ENCODE measurements around the gene CACNB2. TPM values are rescaled to one million over a fixed set of nuclear protein-coding genes. Genes with fewer than 3 reads are reported as not detected.

CACNB2 gene
- total RNA-seq, 1 donor from 2014 or later: not detected

DNA sequence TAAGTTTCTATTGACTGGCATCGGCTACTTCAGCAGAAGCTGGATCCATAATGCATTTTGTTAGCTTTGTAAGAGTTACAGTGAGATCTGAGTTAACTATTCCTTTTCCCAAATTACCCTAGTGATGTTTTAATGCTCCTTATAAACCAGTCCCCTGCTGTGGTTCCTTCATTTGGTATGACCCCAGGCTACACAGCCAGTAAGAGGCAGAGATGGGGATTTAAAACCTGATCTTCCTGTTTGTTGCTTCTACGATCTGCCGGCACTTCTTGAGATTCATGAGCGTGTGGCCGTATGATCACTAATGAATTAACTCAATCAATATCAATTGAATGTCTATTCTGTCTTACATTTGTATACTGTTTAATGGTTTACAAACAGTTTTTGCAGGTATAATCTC lies 86.1 kb downstream of the CACNB2 start:
- intact Hi-C loops (cut with micrococcal nuclease): no loop called here

GRCh38 chr10:18229826-18230225 lies 89.6 kb downstream of the CACNB2 start:
- intact Hi-C loops (cut with micrococcal nuclease): no loop called here

DNA sequence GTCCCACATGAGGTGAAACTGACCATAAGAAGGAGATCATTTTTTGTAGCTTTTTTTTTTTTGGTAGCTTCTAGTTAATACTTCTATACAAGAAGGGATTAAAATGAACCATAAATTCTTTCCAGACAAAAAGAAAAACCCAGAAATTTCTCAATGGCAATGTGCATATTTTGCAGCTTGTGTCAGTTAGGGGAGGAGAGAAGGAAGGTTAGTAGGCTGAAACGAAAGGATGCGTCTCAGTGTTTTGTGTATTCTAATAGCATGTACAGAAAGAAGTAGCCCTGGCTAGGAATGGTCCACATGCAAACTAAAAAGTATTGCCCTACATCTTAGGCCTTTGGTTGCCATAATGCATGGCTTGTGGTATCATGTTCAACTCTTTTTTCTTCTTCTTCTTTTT lies 90.6 kb downstream of the CACNB2 start:
- intact Hi-C loops (cut with micrococcal nuclease): no loop called here

DNA sequence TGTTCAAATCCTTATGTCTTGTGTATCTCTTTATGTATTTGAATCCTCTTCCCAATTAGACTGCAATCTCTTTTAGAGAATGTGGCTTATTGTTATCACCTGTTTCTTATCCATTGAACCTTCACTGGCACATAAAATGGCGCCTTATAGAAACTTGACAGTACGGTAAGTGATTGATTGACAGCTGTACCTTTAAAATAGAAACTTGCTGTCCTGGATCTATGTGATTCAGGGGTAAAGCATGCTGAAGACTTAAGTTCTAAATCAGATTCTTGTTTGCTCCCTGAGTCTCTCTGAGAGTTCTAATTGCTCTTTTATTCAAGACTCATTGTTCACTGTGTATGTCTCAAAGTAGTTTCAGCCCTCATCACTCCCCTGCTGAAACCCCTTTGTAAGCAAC lies 91.3 kb downstream of the CACNB2 start:
- intact Hi-C loops (cut with micrococcal nuclease): no loop called here

DNA sequence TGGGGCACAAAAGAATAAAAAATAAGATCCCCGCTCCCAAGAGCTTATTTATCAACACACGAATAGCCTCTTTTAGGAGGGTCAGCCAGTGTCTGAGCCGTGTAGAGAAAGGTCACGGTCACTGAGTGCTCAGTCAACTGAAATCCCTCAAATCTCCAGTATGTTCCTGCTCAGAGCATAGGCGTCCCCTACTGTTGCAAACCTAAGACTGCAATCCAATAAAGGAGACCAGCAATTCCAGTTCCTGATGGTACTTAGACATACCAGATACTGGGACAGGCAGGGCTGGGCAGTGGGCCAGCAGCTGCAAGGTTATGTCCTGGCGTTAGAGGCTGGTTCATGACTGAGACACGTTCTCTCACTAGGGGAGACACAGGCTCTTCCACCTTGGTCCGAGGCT lies 93.6 kb downstream of the CACNB2 start:
- intact Hi-C loops (cut with micrococcal nuclease): no loop called here

DNA sequence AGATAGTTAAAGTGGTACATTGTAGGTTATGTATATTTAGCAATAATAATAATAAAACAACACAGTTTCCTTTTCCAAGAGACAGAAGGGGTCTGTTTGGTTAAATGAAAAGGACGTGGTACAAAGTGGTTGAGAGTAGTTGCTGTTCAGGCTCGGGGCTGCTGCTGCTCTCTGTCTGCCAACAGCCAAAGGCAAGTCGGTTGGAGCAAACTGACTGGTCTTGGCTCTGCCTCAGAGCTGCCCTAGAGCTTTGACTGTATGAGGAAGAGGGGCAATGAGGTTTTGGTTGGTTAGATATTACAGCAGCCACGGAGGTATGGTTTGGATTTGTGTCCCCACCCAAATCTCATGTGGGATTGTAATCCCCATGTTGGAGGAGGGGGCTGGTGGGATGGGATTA lies 95.3 kb downstream of the CACNB2 start:
- intact Hi-C loops (cut with micrococcal nuclease): no loop called here

DNA sequence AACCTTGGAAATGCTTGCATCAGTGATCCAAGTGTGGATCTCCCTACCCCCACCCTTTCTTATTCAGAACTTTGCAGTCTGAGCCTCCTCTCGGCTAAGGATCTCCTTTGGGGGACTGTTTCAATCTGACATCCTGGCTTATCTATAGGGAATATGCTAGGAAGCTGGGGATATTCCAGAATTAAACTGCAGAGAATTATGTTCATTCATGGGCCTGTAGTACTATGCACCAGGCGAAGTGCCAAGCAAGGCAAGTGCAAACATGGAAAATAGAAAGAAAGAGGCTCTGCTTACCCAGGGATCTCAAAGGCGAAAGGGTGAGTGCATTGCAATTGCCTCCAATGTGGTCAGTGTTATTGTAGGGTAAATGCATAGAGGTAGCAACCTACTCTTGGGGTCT lies 96.5 kb downstream of the CACNB2 start:
- intact Hi-C loops (cut with micrococcal nuclease): no loop called here

- intact Hi-C loops (cut with micrococcal nuclease): no loop called here
These were observed 98.8 kb downstream of the CACNB2 start for GRCh38 chr10:18238870-18239485.

- intact Hi-C loops (cut with micrococcal nuclease): no loop called here
These were observed 100.1 kb downstream of the CACNB2 start for GRCh38 chr10:18240185-18240882.

- intact Hi-C loops (cut with micrococcal nuclease): no loop called here
These were observed 106.7 kb downstream of the CACNB2 start for GRCh38 chr10:18246967-18247366.

DNA sequence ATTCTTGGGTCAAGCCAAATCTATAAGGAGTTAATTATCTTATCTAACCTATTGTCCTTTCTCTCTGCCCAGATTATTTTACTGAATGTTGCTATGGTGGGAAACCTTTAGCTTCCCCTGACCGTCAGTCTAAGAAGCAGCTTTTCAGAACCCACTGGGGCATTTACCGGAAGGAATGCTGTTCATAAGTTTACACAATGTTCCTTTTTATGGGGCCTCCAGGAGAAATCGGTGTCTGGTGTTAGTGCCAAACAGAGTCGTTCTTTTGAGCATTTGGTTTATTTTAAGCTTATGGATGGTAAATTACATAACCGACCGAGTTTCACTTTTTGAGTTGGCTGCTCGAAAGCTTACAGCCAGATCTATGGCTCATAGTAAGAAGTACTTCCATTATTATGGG lies 111.9 kb downstream of the CACNB2 start:
- intact Hi-C loops (cut with micrococcal nuclease): no loop called here

DNA sequence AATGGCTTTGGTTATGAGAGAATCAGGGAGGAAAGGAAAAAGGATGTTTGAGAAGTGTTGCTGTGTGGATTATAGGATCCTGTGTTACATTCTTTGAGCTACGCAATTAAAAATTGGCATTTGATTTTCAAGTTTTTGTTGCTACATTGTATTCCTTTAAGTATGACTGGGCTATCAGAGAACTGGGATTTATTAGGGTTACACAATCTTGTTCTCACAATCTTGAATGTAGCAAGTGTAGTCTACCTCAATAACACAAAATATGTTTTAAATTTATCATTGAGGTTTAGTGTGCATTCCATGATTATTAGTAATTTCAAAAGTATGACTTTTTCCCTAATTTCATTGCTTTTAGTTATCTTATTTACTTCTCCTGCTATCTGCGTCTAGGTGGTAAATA lies 113.9 kb downstream of the CACNB2 start:
- intact Hi-C loops (cut with micrococcal nuclease): no loop called here

- intact Hi-C loops (cut with micrococcal nuclease): no loop called here
These were observed 114.5 kb downstream of the CACNB2 start for GRCh38 chr10:18254692-18255091.

GRCh38 chr10:18260310-18260922 lies 120.2 kb downstream of the CACNB2 start:
- intact Hi-C loops (cut with micrococcal nuclease): no loop called here

- intact Hi-C loops (cut with micrococcal nuclease): no loop called here
These were observed 120.9 kb downstream of the CACNB2 start for GRCh38 chr10:18261063-18261610.

GRCh38 chr10:18261768-18262231 lies 121.6 kb downstream of the CACNB2 start:
- intact Hi-C loops (cut with micrococcal nuclease): no loop called here

DNA sequence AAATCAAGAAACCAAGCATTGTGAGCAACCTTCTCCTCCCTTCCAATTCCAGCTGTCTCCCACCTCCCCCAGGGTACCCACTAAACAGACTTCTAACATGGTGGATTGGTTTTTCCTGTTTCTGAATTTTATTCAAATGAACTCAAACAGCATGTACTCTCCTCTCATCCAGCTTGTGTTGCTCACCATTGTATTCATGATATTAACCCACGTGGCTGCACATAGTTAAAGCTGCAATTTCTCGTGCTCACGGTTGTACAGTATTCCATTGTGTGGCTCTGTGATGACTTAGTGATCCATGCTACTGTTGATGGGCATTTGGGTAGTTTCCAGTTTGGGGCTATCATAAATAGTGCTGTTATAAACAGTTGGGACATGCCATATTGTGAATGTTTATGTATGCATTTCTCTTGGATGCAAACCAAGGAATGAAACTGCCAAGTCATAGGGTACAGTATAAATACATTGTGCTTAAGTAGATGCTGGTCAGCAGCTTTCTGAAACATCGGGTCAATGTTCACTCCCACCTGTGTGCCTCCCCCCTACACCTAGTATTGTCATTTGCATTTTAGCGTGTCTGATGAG lies 124.3 kb downstream of the CACNB2 start:
- intact Hi-C loops (cut with micrococcal nuclease): no loop called here

DNA sequence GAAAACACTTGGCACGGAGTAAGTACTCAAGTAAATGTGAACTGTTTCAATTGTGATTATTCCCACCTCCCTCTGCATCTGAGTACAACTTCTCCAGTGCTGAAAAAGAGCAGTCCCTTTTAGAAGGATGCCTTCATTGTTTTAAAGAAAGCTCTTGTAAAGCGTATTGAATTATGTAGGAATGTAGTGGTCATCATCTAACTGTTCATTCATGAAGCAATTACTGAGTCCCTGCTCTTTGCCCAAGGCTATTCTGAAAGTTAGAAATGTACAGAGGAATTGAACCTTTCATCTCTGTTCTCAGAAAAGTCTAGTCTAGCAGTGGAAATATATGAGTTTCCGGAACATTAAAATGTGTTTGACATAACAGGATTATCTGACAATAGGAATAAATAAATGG lies 127.8 kb downstream of the CACNB2 start:
- intact Hi-C loops (cut with micrococcal nuclease): no loop called here

GRCh38 chr10:18271491-18271890 lies 131.3 kb downstream of the CACNB2 start:
- intact Hi-C loops (cut with micrococcal nuclease): no loop called here

GRCh38 chr10:18273039-18273438 lies 132.8 kb downstream of the CACNB2 start:
- intact Hi-C loops (cut with micrococcal nuclease): no loop called here

DNA sequence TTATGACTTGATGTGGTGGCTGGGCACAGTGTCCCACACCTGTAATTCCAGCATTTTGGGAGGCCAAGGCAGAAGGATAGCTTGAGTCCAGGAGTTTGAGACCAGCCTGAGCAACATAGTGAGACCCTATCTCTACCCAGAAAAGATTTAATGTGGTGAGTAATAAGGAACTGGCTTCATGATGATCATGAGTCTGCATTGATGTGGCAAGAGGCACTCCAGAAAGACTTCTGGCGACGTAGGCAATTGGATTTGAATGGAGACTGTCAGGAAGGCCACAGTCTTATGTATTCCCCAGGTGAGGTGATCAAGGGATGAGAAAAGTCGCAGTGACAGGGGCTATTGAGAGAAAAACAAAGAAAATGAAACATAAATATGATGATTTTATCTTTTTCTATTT lies 138.0 kb downstream of the CACNB2 start:
- intact Hi-C loops (cut with micrococcal nuclease): no loop called here

GRCh38 chr10:18279173-18279572 lies 138.9 kb downstream of the CACNB2 start:
- intact Hi-C loops (cut with micrococcal nuclease): no loop called here
